GM18519 (cell line): ENCODE results near the gene SLC35E4.
"Not testable (repeated sequence)": the region's sequence is repeated elsewhere in the genome, so short reads cannot be mapped to it uniquely, and the experiment has no call there.

Experiments
- ATAC-seq: cut with Tn5 transposase; IDR thresholded peaks from one replicate; pipeline ENCODE4 v1.9.1; 2021; ENCODE audit warnings: mild to moderate bottlenecking, moderate library complexity; ENCODE audit not compliant: unreplicated experiment, low FRiP score

Gene SLC35E4

GRCh38 chr22:30635273-30636225 lies at the start of gene SLC35E4:
Gene SLC35E4, plus strand, starts transcription at chr22:30635781. Its CDS starts 670 bp downstream, at chr22:30636451.
- peak; percentile 33 for ATAC-seq

- ATAC-seq = no peak
Measured at GRCh38 chr22:30586414-30586813, 49.2 kb upstream of the SLC35E4 start.

DNA sequence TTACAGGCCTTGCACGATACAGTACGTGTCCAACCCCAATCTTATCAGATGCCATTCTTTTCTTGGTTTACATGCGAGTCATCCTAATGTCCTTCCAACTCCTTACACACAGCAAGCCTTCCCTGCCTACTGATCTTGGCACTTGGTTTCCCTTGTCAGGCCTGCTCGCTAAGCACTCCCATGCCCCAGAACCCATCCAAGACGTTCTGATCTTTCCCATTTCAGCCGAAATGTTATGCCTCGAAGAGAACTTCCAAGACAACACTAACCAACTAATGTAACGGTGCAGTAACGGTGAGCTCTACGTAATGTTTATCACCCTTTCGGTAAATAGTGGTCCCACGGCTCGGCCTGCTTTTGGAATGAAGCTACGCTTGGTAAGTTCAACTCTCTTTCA lies 44.4 kb upstream of the SLC35E4 start:
- ATAC-seq = no peak

DNA sequence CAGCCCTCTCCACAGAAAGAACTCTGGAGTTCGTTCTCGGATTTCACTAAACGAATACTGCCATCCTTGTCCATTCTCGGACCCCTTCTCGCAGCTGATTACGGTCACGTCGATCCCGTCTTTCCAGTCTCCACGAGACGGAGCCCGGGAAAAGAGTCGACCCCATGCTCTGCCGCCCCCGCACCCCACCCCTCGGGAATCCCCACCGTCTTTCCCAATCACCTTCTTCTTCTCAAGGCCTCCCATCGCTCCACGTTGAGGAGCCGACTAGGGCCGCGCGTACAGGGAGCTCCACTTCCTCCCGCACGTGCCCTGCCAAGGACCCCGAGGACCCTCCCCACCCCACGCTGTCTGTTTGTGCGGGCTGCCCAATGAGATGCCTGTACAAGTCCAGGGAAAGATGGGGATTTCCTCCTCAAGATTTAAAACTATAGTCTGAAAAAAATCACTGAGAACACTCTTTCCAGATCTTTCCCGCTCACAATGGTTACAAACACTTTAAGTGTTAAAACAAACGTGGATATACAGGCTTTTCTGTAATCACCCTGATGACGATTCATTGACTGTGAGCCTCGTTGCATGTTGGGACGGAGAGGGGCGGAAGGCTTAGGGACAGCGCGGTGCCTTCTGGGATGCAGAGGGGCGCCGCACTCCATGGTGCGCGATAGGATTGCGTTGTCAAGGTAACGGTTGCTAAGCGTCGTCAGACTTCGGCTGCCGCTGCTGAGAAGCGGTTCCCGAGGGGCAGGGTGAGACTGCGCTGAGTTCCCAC lies 43.8 kb upstream of the SLC35E4 start, which contains the start of gene PES1:
Gene PES1 (minus strand): TSS at position 323 of the 772 bp plus-strand sequence. CDS start 77 bp downstream, at position 246.
- peak; percentile 80 for ATAC-seq

GRCh38 chr22:30592360-30592713 lies 43.2 kb upstream of the SLC35E4 start:
- ATAC-seq = not testable (repeated sequence)

GRCh38 chr22:30596199-30596598 lies 39.4 kb upstream of the SLC35E4 start:
- no peak for ATAC-seq

GRCh38 chr22:30596886-30597285 lies 38.7 kb upstream of the SLC35E4 start:
- no peak for ATAC-seq

DNA sequence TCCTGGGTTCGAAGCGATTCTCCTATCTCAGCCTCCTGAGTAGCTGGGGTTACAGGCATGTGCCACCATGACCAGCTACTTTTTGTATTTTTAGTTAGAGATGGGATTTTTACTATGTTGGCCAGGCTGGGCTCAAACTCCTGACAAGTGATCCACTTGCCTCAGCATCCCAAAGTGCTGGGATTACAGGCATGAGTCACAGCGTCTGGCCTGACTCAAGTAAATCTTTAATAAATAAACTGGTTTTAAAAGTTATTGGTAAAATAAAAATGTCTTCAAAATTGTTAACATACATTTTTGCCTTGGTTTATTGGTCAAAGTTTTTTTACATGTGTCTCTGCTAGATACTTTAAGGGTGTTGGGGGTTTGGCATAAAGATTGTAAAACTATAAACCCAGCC lies 36.6 kb upstream of the SLC35E4 start:
- ATAC-seq = no peak

DNA sequence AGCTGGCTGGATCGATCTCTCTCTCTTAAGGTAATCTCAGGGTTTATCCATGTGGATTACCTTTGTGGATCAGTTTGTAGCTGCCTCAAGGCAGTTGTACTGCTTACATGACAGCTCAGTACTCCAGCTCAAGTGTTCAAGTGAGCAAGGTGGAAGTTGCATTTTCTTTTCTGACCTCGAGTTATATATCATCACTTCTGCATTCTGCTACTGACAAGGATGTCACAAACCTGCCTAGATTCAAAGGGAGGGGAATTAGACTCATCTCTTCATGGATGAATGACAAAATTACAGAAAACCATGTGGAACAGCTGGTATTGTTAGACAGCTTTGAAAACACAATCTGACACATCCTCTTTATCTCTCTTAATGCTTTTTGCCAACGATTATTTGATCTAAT lies 34.7 kb upstream of the SLC35E4 start:
- ATAC-seq = no peak

DNA sequence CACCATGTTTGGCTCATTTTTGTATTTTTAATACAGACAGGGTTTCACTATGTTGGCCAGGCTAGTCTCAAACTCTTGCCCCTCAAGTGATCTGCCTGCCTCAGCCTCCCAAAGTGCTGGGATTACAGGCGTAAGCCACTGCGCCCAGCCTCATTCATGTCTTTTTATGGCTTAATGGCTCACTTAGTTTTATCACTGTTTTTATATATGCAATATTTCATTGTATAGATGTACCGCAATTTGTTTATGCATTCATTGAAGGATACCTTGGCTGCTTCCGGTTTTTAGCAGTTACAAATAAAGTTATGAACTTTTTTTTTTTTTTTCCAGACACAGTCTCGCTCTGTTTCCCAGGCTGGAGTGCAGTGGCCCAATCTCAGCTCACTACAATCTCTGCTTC lies 34.1 kb upstream of the SLC35E4 start:
- ATAC-seq = no peak

- ATAC-seq = no peak
Measured at GRCh38 chr22:30602049-30602448, 33.5 kb upstream of the SLC35E4 start.

- no peak for ATAC-seq
Measured at GRCh38 chr22:30603801-30604200, 31.8 kb upstream of the SLC35E4 start.

DNA sequence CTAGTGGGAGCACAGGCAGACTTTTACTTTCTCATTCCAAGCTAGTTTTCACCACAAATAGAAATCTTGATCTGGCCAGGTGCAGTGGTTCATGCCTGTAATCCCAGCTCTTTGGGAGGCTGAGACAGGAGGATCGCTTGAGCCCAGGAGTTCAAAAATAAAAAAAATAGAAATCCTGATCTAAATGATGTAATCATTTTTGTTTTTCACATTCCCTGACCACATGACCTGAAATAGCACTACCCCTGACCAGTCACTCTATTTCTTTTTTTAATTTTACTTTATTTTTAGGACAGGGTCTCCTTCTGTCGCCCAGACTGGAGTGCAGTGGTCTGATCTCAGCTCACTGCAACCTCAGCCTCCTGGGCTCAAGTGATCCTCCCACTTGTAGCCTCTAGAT lies 30.9 kb upstream of the SLC35E4 start:
- ATAC-seq = no peak

GRCh38 chr22:30605449-30606110 lies 30.0 kb upstream of the SLC35E4 start:
- no peak for ATAC-seq

DNA sequence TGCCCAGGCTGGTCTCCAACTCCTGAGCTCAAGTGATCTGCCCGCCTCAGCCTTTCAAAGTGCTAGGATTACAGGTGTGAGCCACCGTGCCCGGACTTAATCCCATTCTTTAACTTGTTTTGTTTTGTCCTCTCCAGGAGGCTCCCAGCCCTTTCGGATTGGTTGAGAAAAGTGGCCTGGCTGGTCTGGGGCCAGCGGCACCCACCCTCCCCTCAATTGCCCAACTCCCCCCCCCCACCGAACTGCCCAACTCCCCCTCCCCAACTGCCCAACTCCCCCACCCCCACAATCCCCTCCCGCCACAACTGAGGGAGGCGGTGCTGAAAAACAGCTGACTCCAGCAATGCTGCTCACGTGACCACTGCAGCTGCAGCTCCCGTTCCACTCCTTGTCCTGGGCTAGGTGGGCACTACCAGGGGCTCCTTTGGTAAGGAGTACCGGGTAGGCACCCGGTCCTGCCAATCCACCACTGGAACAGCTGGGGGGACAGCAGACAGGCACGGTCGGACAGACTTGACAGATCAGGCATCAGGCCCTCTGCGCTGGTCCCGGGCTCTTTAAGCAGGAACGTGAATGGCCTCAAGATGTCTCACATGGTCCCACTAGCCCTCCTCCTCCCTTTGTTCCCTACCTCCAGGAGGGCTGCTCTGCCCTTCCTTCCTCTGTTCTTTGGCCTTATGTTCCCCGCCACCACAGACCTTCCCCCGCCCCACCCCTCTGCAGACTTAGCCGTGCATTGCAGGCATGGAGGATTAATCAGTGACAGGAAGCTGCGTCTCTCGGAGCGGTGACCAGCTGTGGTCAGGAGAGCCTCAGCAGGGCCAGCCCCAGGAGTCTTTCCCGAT lies 28.9 kb upstream of the SLC35E4 start, which contains the start of gene TCN2:
Gene TCN2 (plus strand): TSS at position 720 of the 845 bp plus-strand sequence. CDS start 158 bp downstream, outside the sequence.
- no peak for ATAC-seq

DNA sequence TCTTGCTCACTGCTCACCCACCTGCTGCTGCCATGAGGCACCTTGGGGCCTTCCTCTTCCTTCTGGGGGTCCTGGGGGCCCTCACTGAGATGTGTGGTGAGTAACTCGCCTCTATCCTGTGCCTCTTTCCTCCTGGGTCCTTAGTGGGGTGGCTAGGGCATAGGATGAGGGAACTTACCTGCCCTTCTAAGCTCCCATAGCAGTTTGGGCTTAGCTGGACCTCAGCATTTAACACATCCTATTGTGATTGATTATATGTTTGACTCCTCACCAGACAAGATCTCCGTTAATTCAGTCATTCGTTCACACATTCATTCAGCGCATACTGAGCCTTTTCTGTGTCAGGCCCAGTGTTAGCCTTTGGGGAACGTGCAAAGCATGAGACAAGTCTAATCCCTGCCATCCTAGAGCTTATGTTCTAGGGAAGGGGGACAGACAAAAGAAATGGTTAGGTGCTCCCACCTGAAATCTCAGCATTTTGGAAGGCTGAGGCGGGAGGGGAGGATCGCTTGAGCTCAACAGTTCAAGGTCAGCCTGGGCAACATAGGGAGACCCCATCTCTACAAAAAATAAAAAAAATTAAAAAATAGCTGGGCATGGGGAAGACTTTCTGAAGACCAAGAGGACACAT lies 28.2 kb upstream of the SLC35E4 start:
- ATAC-seq = no peak

GRCh38 chr22:30607939-30608338 lies 27.6 kb upstream of the SLC35E4 start:
- no peak for ATAC-seq

DNA sequence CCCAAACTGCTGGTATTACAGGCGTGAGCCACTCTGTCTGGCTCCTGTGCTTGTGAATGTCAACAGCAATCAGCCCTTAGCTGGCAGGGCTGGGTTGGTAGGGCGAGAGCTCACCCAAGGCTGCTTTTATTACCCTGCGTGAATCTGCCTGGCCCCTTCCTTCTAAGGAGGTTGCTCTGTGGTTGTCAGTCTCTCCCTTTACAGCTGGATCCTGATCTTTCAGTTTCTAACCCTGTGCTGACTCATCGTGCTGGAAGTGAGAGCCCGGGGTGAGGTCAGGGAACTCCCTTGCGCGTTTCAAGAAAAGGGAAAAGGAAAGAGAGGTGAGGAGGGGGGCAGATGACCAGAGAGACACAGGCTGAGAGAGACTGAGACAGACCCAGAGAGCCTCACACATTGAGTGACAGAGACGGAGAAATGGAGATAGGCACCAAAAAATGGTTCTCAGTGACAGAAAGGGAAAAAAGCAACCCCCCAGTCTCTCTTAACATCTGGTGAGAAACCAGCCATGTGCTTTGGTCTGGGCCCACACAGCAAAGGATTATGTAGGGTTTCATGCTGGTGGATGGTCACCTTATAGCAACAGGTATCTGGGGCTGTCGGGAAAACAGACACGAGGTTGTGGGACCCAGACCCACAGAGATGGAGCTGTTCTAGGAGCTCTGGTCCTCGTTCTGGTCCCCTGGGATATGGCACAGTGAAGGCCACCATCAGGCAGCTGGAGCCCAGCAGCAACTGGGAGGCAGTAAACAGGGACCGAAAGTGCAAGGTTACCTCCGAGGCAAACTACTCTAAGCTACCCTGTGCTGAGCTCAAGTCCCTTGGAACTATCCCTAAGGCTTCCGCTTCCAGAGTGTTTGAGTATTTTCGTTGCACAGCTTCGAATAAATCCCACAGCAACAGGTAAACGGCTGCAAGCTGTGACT lies 26.1 kb upstream of the SLC35E4 start:
- no peak for ATAC-seq
